SK-N-SH (cell line): ENCODE results near the gene KRT36. TPM values are rescaled to one million over a fixed set of nuclear protein-coding genes. Genes with fewer than 3 reads are reported as not detected.

Source experiments
- CTCF ChIA-PET: fragments of 300-600, 350-600 bp; formaldehyde crosslinking; extraction: SDS; loops from one replicate; lab custom pipeline; 2021; lab: Yijun Ruan, JAX
- POLR2A ChIA-PET: fragments of 350-600 bp; sonication (Branson Sonifier 250); formaldehyde crosslinking; extraction: SDS; loops from one replicate; lab custom pipeline; 2020; ENCODE audit warnings: antibody characterized with exemption, inconsistent platforms; lab: Yijun Ruan, JAX
- DNase-seq: peaks from one replicate; pipeline ENCODE4 v3.0.0; 2012
- H2AFZ ChIP-seq: fragments of 200-600 bp; sonication (generic); 2 replicates; pipeline ENCODE4 v1.8.1; 2016; ENCODE audit warnings: antibody characterized with exemption, mild to moderate bottlenecking, low read depth
- H3F3A ChIP-seq: fragments of 200-600 bp; sonication (generic); replicated peaks from 2 replicates; pipeline ENCODE3; 2016; ENCODE audit warnings: antibody characterized with exemption, mild to moderate bottlenecking; ENCODE audit not compliant: insufficient read depth
- H3K27ac ChIP-seq, 2 experiments: fragments of 200-500 bp in 1 of 2; fragments of 200-600 bp in 1 of 2; sonication (Bioruptor generic) in 1 of 2; sonication (generic), shearing (Covaris generic) in 1 of 2; 2 replicates each; pipeline versions ENCODE4 v1.5.1 to v1.6.1; 2014 to 2016; ENCODE audit warnings: low read depth in 2 of 2, inconsistent platforms in 1 of 2, low read length in 1 of 2, mild to moderate bottlenecking in 1 of 2, mixed read lengths in 1 of 2
- H3K27me3 ChIP-seq: fragments of 200-600 bp; sonication (generic), shearing (Covaris generic); 2 replicates; pipeline ENCODE4 v1.6.1; 2016; ENCODE audit warnings: mixed run types; ENCODE audit not compliant: insufficient read depth
- H3K36me3 ChIP-seq, 2 experiments: fragments of 200-500 bp in 1 of 2; fragments of 200-600 bp in 1 of 2; sonication (Bioruptor generic) in 1 of 2; sonication (generic) in 1 of 2; replicated peaks in 1 of 2; 2 replicates each; pipeline versions ENCODE3 to v1.5.1; 2014 to 2016; ENCODE audit warnings: low read length in 1 of 2, mild to moderate bottlenecking in 1 of 2; ENCODE audit not compliant: insufficient read depth in 2 of 2, control insufficient read depth in 1 of 2
- H3K4me1 ChIP-seq, 2 experiments: fragments of 200-500 bp in 1 of 2; fragments of 200-600 bp in 1 of 2; sonication (Bioruptor generic) in 1 of 2; sonication (generic), shearing (Covaris generic) in 1 of 2; 2 replicates each; pipeline versions ENCODE4 v1.5.1 to v1.6.1; 2014 to 2016; ENCODE audit warnings: low read depth in 1 of 2, low read length in 1 of 2, mixed run types in 1 of 2; ENCODE audit not compliant: insufficient read depth in 2 of 2, control insufficient read depth in 1 of 2
- H3K4me2 ChIP-seq: fragments of 200-600 bp; sonication (generic), shearing (Covaris generic); 2 replicates; pipeline ENCODE4 v1.6.1; 2017; ENCODE audit warnings: mixed run types
- H3K4me3 ChIP-seq, 2 experiments: fragments of 200-500 bp in 1 of 2; fragments of 200-600 bp in 1 of 2; sonication (Bioruptor generic) in 1 of 2; sonication (generic), shearing (Covaris generic) in 1 of 2; 2 replicates each; pipeline versions ENCODE4 v1.5.1 to v1.8.1; 2014 to 2016; ENCODE audit warnings: low read depth in 2 of 2, inconsistent platforms in 1 of 2, low read length in 1 of 2, mild to moderate bottlenecking in 1 of 2, mixed read lengths in 1 of 2, moderate library complexity in 1 of 2
- H3K79me2 ChIP-seq: fragments of 200-600 bp; sonication (generic); 2 replicates; pipeline ENCODE4 v1.8.1; 2017; ENCODE audit warnings: mild to moderate bottlenecking; ENCODE audit not compliant: insufficient read depth
- H3K9ac ChIP-seq: fragments of 200-600 bp; sonication (generic); 2 replicates; pipeline ENCODE4 v1.6.1; 2017; ENCODE audit warnings: mixed run types
- H3K9me2 ChIP-seq: fragments of 200-600 bp; sonication (generic); 2 replicates; pipeline ENCODE4 v1.6.1; 2017; ENCODE audit warnings: mixed run types
- H3K9me3 ChIP-seq: fragments of 200-600 bp; sonication (generic); 2 replicates; pipeline ENCODE4 v1.6.1; 2017; ENCODE audit warnings: mixed run types, mild to moderate bottlenecking, moderate library complexity
- H4K20me1 ChIP-seq: fragments of 200-600 bp; sonication (generic); 2 replicates; pipeline ENCODE4 v1.6.1; 2017; ENCODE audit warnings: mild to moderate bottlenecking, mixed run types; ENCODE audit not compliant: insufficient read depth
- CHD2 ChIP-seq: fragments of 150-350 bp; IDR thresholded peaks from 2 replicates; pipeline ENCODE4 v1.6.1; 2018; ENCODE audit warnings: low read length; ENCODE audit not compliant: partially characterized antibody
- CTCF ChIP-seq: fragments of 200-600 bp; sonication (generic); IDR thresholded peaks from 2 replicates; pipeline ENCODE4 v1.6.1; 2017; ENCODE audit warnings: antibody characterized with exemption, mild to moderate bottlenecking, moderate library complexity
- ELF1 ChIP-seq: IDR thresholded peaks from 2 replicates; pipeline ENCODE4 v1.4.0; 2012
- GABPA ChIP-seq: IDR thresholded peaks from 2 replicates; pipeline ENCODE4 v1.4.0; 2012; ENCODE audit warnings: low read depth, mild to moderate bottlenecking
- GATA2 ChIP-seq: sonication (generic); formaldehyde crosslinking; IDR thresholded peaks from 2 replicates; pipeline ENCODE4 v1.5.0; 2020; ENCODE audit warnings: mild to moderate bottlenecking, missing genetic modification reagents
- MEF2A ChIP-seq: IDR thresholded peaks from 2 replicates; pipeline ENCODE4 v1.4.0; 2012; ENCODE audit warnings: low read depth, borderline replicate concordance
- NFIC ChIP-seq: IDR thresholded peaks from 2 replicates; pipeline ENCODE4 v1.4.0; 2012; ENCODE audit warnings: borderline replicate concordance
- REST ChIP-seq: IDR thresholded peaks from 2 replicates; pipeline ENCODE4 v1.6.1; 2012; ENCODE audit warnings: mild to moderate bottlenecking, low read depth, low read length, moderate library complexity
- RFX5 ChIP-seq: IDR thresholded peaks from 2 replicates; pipeline ENCODE4 v1.6.1; 2012; ENCODE audit warnings: mild to moderate bottlenecking, improper control_type of control experiment, low read length
- RXRA ChIP-seq: IDR thresholded peaks from 2 replicates; pipeline ENCODE4 v1.4.0; 2012; ENCODE audit warnings: low read depth, mild to moderate bottlenecking, borderline replicate concordance
- SIN3A ChIP-seq: IDR thresholded peaks from 2 replicates; pipeline ENCODE4 v1.6.1; 2012; ENCODE audit warnings: low read depth, mild to moderate bottlenecking, low read length, moderate library complexity, borderline replicate concordance
- SMC3 ChIP-seq: IDR thresholded peaks from 2 replicates; pipeline ENCODE4 v1.6.1; 2012; ENCODE audit warnings: low read depth, low read length, improper control_type of control experiment
- TCF12 ChIP-seq: IDR thresholded peaks from 2 replicates; pipeline ENCODE4 v1.4.0; 2012
- TEAD4 ChIP-seq: IDR thresholded peaks from 2 replicates; pipeline ENCODE4 v1.4.0; 2012; ENCODE audit warnings: mild to moderate bottlenecking, borderline replicate concordance; ENCODE audit not compliant: insufficient read depth
- YY1 ChIP-seq: IDR thresholded peaks from 2 replicates; pipeline ENCODE4 v1.4.0; 2012; ENCODE audit warnings: low read depth, mild to moderate bottlenecking
- WGBS: methylation state at CpG from one replicate; pipeline ENCODE4 v1.1.6; 2017; ENCODE audit warnings: low lambda C conversion rate; 5-methylcytosine and 5-hydroxymethylcytosine counted together
- polyA plus RNA-seq, 3 experiments: library from polyadenylated mRNA; depleted of rRNA; stranded (reverse); fragments of >200 nt; gene quantifications; 2 replicates each; pipeline ENCODE4 v1.2.3, GENCODE V29; 2012
- TF ChIP-seq, protein P1 (sequence below): IDR thresholded peaks from 2 replicates; pipeline ENCODE4 v1.4.0; 2012; ENCODE audit warnings: low read depth
- TF ChIP-seq, protein P2 (sequence below): fragments of 150-350 bp; IDR thresholded peaks from 2 replicates; pipeline ENCODE4 v1.6.1; 2017; ENCODE audit warnings: antibody characterized with exemption, low read length, low read depth, borderline replicate concordance

KRT36 gene
- polyA plus RNA-seq, 1 of the 3 experiments (the other 2 are of a cell fraction): not detected

DNA sequence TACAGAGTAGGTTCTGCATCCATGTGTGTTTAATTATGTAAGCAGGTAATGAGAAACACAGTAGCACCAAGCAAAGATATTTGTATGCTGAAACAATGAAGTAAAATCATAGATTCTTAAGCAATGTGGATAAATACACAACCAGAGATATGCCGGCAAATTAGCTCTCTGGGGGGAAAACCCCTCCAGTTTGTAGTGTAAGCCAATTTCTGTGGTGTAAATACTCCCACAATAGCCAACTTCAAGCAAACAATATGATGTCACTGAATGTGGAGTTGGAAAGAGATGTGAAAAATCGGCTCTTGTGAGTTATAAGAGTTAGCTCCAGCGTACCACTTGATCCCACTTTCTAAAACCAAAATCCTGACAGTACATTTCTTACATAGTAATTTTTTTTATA is 45.1 kb downstream of the KRT36 start:
- WGBS: 37% methylated on average over 3 of the region's 3 CpGs
- H3K4me3 ChIP-seq: no peak overlapping the region
- H3K27me3 ChIP-seq: no peaks in the 10 kb centered on the region; the same call in 1 of the 2 replicates
- no peaks in the 10 kb centered on the region for H3K9me3 ChIP-seq
- H3K4me2 ChIP-seq: no peak overlapping the region
- ChIA-PET POLR2A (no interaction called here), CTCF (interaction anchor here (1.0 kb wide), 1 partner anchor 27 kb away, joined by 3 read pairs; no protein-coding TSS in a partner anchor)
- TF ChIP-seq, protein P1, sequence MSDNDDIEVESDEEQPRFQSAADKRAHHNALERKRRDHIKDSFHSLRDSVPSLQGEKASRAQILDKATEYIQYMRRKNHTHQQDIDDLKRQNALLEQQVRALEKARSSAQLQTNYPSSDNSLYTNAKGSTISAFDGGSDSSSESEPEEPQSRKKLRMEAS: no peak
- no peak for TF ChIP-seq CHD2
- no peak for TF ChIP-seq GABPA
- no peak for TF ChIP-seq REST
- TF ChIP-seq SIN3A: no peak
- TF ChIP-seq CTCF: no peak
- no peak for TF ChIP-seq YY1
- no peak for TF ChIP-seq TEAD4
- TF ChIP-seq NFIC: no peak
- TF ChIP-seq TCF12: no peak
- no peak for TF ChIP-seq MEF2A
- no peak for TF ChIP-seq GATA2
- no peaks in the 10 kb centered on the region for H3K36me3 ChIP-seq
- no peaks in the 10 kb centered on the region for H3K9me2 ChIP-seq
- no peak for DNase-seq
- H2AFZ ChIP-seq: no peak overlapping the region
- H3F3A ChIP-seq: peaks cover 9% of the 10 kb centered on the region
- H4K20me1 ChIP-seq: no peaks in the 10 kb centered on the region
- no peaks in the 10 kb centered on the region for H3K79me2 ChIP-seq
- no peak overlapping the region for H3K27ac ChIP-seq
- H3K4me1 ChIP-seq: no peaks in the 10 kb centered on the region
- H3K9ac ChIP-seq: no peak overlapping the region

DNA sequence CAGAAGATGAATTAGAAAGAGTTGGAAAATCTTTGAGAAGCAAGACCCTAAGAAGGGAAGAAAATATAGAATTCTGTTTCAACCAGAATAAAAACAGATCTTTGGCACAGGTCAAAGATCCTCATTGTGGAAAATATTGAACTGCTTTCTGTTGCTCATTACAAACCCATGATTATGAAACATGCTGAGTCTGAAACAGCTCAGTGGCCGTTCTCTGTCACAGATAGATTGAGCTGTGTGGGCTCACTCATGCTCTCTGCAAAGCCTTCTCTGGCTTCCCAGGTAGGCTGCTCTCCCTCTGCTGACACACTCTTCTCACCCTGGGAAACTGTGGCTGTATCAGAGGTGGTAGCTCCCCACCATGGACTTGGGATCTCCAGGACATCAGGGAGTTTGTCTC is 45.5 kb downstream of the KRT36 start:
- no peak overlapping the region for H3K4me2 ChIP-seq
- no peak overlapping the region for H3K27ac ChIP-seq
- H3K9me2 ChIP-seq: no peaks in the 10 kb centered on the region
- CTCF ChIA-PET: no interaction called here
- 46% methylated on average over 1 of the region's 1 CpG for WGBS
- peaks cover 9% of the 10 kb centered on the region for H3F3A ChIP-seq
- H3K79me2 ChIP-seq: no peaks in the 10 kb centered on the region
- no peak overlapping the region for H3K9ac ChIP-seq
- H3K27me3 ChIP-seq: no peaks in the 10 kb centered on the region; the same call in 1 of the 2 replicates
- H3K9me3 ChIP-seq: no peaks in the 10 kb centered on the region
- no peaks in the 10 kb centered on the region for H3K4me1 ChIP-seq
- H2AFZ ChIP-seq: no peak overlapping the region
- DNase-seq: no peak
- H4K20me1 ChIP-seq: no peaks in the 10 kb centered on the region
- POLR2A ChIA-PET: no interaction called here
- TF ChIP-seq RXRA: no peak
- TF ChIP-seq, protein P2, sequence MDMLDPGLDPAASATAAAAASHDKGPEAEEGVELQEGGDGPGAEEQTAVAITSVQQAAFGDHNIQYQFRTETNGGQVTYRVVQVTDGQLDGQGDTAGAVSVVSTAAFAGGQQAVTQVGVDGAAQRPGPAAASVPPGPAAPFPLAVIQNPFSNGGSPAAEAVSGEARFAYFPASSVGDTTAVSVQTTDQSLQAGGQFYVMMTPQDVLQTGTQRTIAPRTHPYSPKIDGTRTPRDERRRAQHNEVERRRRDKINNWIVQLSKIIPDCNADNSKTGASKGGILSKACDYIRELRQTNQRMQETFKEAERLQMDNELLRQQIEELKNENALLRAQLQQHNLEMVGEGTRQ: no peak
- no peak for TF ChIP-seq ELF1
- TF ChIP-seq RFX5: no peak
- no peak for TF ChIP-seq SMC3
- no peak for TF ChIP-seq NFIC
- no peak overlapping the region for H3K4me3 ChIP-seq
- no peaks in the 10 kb centered on the region for H3K36me3 ChIP-seq
